ENCODE results near the gene DLGAP5. TPM values are rescaled to one million over a fixed set of nuclear protein-coding genes. Genes with fewer than 3 reads are reported as not detected.

The DLGAP5 gene
- total and polyA plus RNA-seq, 2 of the 4 experiments (the other 2 are of a cell fraction), result 14.9 to 19.0 TPM

DNA sequence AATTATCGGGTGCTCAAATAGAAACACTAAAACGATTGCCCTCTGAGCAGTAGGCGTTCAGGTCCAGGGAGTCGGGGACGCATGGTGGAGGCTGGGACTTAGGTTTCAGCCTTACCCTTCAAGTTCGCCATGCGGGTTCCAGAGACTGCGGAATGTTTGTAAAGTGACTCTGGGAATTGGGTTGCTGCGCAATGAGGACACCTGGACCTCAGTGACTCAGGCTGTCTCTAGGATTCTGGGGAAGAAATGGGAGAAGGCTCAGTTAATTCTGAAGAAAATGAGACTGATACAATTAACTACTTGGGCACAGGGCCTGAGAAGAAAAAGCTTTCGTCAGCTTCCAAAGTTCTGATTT is 61.2 kb downstream of the DLGAP5 start:
- CTCF ChIA-PET, result no interaction called here
- Histone ChIP-seq H2BK120ac (ENCODE audit: low read depth, low read length) (0 out of 2 replicates have a peak overlapping the region, but pooled peaks have one; percentile 58), H3K9me3 (ENCODE audit: control insufficient read depth, insufficient read depth, low read length) (no peaks in the 10 kb centered on the region), H2AFZ (replicated peaks; ENCODE audit: low read length, poor library complexity) (peak overlapping the region; percentile 89), H2AK9ac (replicated peaks; ENCODE audit: low read depth, low read length, poor library complexity) (peak overlapping the region; percentile 93), H2BK20ac (ENCODE audit: low read depth, low read length) (peak overlapping the region; percentile 10; the same call in 1 of the 2 replicates), H4K20me1 (ENCODE audit: insufficient read depth, low read length) (peaks cover 41% of the 10 kb centered on the region), H3K18ac (ENCODE audit: low read depth, low read length) (no peak overlapping the region), H3K4ac (ENCODE audit: low read depth, low read length) (peak overlapping the region; percentile 66), H4K8ac (ENCODE audit: low read depth in 2 of 2, low read length in 2 of 2) (peak overlapping the region; percentile 21 to 60; a peak in 1 of 4 replicates), H3K14ac (replicated peaks; ENCODE audit: low read depth, low read length) (peak overlapping the region; percentile 87), H3K9me1 (ENCODE audit: insufficient read depth, low read length) (peaks cover 21% of the 10 kb centered on the region), H2BK5ac (ENCODE audit: low read depth, low read length, poor library complexity, severe bottlenecking) (peak overlapping the region; percentile 38), H3K27me3 (ENCODE audit: control insufficient read depth, insufficient read depth, low read length) (no peaks in the 10 kb centered on the region), H2BK15ac (ENCODE audit: low read depth, low read length) (peak overlapping the region; percentile 0; the same call in 1 of the 3 replicates), H3K4me2 (ENCODE audit: low read depth, low read length) (peak overlapping the region; percentile 86), H4K91ac (ENCODE audit: insufficient read depth, low read depth, low read length) (peak overlapping the region; percentile 21; the same call in 1 of the 2 replicates), H3K27ac (ENCODE audit: insufficient read depth, low read length) (peak overlapping the region; percentile 71), H3K36me3 (ENCODE audit: control insufficient read depth, insufficient read depth, low read length) (peaks cover 9% of the 10 kb centered on the region; the same call in 1 of the 2 replicates), H3K4me3 (ENCODE audit: insufficient read depth, low read depth, low read length) (peak overlapping the region; percentile 78), H4K5ac (ENCODE audit: low read depth, low read length) (no peak overlapping the region), H3K4me1 (ENCODE audit: control insufficient read depth, insufficient read depth, low read length) (peaks cover 11% of the 10 kb centered on the region), H3K56ac (ENCODE audit: extremely low read depth, insufficient read depth, low read length) (peak overlapping the region; percentile 79), H2AK5ac (ENCODE audit: low read depth, low read length) (peak overlapping the region; percentile 85), H3K23ac (ENCODE audit: low read depth, low read length) (peak overlapping the region; percentile 76), H3K79me1 (ENCODE audit: low read depth in 1 of 2, low read length in 2 of 2) (peaks cover 25 to 50% of the 10 kb centered on the region in 2 experiments), H3K9ac (ENCODE audit: low read depth, low read length) (peak overlapping the region; percentile 73)
- in situ Hi-C loops (cut with MboI; ENCODE audit: low sequenced_read_pairs) (loop anchor here (5.0 kb wide), 1 partner anchor 33 kb away; no protein-coding TSS in a partner anchor), intact Hi-C loops (cut with micrococcal nuclease) (loop anchor here (2.0 kb wide), 1 partner anchor 27 kb away; no protein-coding TSS in a partner anchor), dilution Hi-C loops (cut with HindIII; ENCODE audit: low sequenced_read_pairs, unreplicated experiment) (no loop called here)
- POLR2A ChIA-PET (ENCODE audit: unreplicated experiment), result interaction anchor here (0.8 kb wide), 1 partner anchor 30 kb away, joined by 6 read pairs; no protein-coding TSS in a partner anchor
- DNase-seq, result peak; percentile 69
- TF ChIP-seq MXI1 (IDR thresholded peaks at IDR 0.05; ENCODE audit: borderline replicate concordance, low read depth, low read length) (no peak), CEBPB (IDR thresholded peaks at IDR 0.05; ENCODE audit: low read depth, low read length) (0 out of 2 replicates have a peak, but pooled peaks have one; percentile 19)
- ATAC-seq (ENCODE audit: low read depth), result peak; percentile 4; the same call in 1 of the 2 replicates
- WGBS, 2 experiments (ENCODE audit: extremely low coverage in 2 of 2, insufficient read length in 1 of 2), result 43% methylated on average over 1 of the region's 10 CpGs; no CpG with 5 or more reads in 1 of the 2 experiments
- BruUV-seq (replicated peaks), result no TSS peak
